GM19328 (cell line): ENCODE data around the gene ARFGAP2.
"Not testable (repeated sequence)": the region's sequence is repeated elsewhere in the genome, so short reads cannot be mapped to it uniquely, and the experiment has no call there.

Experiments
- ATAC-seq: cut with Tn5 transposase; IDR thresholded peaks from one replicate; pipeline ENCODE4 v1.9.1; 2021; ENCODE audit warnings: mild to moderate bottlenecking, moderate library complexity; ENCODE audit not compliant: unreplicated experiment

The ARFGAP2 gene

DNA sequence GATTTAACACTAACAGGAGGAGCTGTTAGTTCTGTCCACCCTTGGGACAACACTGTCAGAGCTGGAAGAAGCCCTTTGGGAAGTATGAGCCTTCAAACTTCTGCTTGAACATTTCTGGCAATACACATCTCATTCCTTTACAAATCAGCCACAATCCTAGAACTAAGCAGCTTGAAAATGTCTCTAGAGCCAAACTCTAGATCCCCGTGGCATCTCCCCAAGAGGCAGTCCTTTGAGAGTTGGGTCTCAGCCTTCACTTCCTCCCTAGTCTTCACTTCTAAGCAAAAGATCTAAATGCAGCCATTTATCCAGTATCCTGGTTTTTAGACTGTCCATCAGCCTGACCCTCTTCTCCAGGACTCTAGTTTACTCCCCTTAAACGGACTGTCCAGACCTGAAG, 26.9 kb downstream of the ARFGAP2 start:
- ATAC-seq, result no peak

DNA sequence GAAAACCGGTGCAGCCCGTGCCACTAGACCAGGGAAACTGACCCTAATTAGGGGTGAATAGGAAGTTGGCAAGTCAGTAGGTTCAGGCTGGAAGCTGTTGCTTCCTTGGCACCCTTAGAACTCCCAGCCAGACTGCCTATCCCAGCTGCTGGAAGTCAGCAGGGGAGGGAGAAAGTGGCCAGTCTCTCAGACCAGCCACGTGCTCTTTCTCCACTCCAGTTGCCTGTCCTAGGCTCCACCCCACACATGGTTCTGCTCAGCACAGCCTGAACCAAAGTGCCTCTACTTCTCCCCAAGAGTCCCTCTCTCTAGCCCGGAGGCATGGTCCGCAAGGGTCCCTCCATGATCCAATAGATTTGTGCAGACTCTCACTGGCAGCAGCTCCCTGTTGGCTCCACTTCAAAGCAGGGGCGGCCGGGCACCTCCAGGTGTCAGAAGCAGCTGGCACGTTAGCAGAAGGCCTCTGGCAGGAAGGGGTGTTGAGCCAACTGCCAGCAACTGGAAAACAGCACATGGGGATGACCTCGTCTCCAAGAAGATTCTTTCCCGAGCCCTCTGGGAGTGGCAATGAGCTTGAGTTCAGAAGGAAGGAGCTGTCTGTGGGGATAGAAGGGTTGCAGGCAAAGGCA, 27.7 kb downstream of the ARFGAP2 start:
- no peak for ATAC-seq

DNA sequence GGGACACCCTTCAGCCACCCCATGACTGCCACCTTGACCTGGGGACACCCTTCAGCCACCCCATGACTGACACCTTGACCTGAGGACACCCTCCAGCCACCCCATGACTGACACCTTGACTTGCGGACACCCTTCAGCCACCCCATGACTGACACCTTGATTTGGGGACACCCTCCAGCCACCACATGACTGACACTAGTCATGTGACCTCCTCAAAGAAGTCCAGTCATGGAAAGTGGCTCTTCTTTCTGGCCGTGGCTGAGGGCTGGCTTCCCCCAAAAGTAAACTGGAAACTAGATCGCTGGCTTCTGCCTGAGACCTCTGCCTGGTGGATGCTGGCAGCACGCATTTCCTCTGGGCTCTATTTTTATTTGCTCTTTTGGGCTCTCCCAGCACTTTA, 28.4 kb downstream of the ARFGAP2 start:
- ATAC-seq, result no peak

DNA sequence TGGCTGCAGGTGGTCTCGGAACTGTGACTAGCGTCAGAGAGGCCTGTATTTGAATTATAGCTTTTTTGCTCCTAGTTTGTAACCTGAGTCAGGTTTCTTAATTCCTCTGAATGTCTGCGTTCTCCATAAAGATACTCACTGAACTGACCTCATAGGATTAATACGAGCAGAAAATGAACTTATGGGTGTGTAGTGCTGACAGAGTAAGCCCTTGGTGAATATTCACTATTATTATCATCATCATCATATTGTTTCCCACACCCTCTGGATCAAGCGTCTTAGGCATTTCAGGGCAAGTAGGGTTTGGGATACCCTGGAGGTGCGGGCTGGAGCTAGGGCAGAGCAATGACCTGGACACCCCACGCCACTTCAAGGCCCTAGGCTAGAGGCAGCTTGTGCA, 29.0 kb downstream of the ARFGAP2 start:
- no peak for ATAC-seq

DNA sequence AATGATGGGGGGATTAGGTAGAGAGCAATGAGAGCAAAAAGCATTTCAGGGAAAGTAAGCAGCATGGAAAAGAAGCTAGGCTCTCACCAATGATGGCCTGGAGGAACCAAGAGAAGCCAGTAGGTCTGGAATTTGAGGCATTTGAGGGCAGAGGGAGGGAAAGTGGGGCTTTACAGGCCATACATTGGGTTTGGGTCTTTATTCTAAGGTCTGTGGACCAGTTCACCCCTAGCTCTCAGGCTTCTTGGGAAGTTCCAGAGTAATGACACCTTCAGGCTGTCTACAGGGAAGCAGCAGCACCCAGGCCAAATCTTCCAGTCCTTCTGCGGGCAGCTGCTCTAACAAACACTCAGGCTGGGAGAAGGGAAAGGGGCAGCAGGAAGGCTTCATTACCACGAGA, 29.4 kb downstream of the ARFGAP2 start:
- no peak for ATAC-seq

DNA sequence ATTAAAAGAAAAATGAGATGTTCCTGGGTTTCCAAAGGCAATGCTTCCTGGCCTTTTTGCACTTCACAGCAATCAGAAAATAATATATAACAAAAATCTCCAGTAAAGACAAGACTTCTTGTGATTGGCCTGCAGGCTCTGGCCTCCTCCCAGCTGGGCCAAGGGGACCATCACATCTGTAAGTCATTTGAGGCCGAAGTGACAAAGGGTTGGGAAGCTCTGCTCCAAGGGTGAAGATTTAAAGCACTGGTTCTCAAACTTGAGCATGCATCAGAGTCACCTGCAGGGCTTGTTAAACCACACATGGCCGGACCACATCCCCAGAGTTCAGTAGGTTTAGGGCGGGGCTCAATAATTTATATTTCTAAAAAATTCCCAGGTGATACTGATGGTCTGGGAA, 32.1 kb downstream of the ARFGAP2 start:
- ATAC-seq, result no peak

DNA sequence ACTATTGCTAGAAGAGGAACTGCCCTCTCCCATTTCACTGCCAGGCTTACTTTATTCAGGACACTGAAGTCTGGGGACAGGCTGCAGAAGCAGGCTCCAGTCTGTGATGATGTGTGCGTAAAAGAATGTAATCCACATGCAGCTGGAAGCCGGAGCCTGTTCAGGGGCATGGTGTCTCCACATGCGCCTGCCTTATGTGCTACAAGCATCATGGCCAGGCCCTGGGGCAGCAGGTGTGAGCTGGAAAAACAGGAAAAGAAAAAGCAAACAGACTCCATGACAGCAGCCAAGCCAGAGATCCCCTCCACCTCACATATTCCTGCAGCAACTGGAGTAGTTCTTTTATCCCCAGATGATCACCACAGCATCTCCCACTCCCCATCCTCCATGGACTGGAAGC, 33.4 kb downstream of the ARFGAP2 start:
- no peak for ATAC-seq

DNA sequence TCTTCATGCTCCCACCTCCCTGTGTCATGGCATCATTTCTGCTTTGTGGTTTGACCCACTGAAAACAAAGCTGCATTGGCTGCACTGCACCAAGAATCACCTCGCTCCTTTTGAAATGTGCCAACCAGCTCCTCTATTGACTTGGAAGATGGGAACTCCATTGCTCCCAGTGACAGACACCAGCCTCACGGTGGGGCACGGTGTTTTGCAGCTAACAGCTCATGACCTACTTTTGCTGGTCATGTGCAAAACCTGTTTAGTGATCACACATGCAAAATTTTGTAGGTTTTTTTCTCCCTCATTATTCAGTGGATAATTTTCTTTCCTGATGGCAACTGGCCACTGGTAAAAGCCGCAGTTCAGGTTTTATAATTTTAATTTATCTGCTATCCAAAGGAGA, 36.8 kb downstream of the ARFGAP2 start:
- ATAC-seq, result no peak

DNA sequence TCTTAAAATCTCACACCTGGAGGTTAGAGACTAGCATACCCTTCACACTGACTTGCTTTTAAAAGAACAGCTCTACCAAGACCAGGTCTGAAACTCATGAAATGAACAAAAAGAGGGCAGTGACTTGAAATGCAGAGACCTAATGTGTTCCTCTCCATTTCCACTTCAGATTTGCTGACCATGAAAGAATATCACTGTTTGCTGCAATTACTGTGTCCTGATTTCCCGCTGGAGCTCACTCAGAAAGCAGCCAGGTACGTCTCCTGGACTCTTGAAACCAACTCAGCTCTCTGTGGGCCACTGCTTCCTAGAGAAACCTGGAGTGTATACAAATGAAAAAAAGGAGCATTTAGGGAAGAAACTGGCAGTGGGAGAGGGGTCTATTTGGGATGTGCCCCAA, 39.2 kb downstream of the ARFGAP2 start:
- ATAC-seq, result no peak

DNA sequence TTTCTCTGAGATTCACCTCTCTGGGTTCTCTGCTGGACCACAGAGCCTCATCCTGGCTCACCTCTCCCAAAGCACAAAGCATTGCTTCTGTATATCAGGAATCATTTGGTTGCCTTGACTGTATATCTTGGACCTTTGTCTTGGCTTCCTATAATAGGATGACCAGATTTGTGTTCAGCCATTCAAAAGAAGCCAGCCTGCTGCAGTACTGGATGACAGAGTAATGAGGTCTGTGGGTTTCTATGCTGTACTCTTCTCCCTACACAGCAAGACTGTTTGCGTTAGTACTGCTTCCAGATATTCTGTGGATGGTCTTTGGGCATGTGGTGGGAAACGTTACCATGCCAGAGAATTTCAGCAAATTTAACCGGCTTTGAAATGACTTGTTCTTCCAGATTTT, 39.8 kb downstream of the ARFGAP2 start:
- no peak for ATAC-seq

DNA sequence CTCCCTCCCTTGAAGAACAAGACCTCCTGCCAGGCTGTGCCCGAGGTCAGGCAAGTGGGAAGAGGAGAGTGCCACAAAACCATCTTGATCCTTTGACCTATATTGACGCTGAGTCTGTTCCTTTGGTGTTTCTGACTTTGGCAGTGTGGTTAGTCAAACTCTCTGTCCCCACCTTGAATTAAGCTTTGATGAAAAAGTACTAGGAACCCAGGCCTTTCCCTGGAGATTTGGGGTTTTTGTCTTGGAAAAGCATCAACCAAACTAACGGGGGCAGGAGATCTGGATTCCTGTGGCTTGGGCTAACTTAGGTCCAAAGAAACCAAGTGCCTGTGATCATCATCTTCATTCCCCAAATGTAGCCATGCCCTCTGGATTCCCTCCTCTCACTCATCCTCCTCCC, 40.4 kb downstream of the ARFGAP2 start:
- no peak for ATAC-seq

DNA sequence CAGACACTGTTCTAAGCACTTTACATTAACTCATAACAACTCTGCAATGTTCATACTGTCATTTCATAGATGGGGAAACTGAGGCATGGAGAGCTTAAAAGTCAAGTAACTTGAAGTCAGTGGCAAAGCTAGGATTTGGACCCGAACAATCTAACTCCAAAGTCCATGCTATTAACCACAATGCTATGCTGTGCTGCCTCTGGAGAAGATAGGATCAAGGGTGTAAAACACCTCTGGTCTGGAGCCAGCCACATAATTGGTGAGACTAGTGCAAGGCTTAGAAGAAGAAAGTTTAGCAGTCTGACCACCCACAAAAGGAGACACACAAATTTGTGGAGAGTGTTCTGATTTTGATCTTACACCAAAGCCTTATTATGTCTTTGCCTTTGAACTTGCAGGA, 43.7 kb downstream of the ARFGAP2 start:
- no peak for ATAC-seq

DNA sequence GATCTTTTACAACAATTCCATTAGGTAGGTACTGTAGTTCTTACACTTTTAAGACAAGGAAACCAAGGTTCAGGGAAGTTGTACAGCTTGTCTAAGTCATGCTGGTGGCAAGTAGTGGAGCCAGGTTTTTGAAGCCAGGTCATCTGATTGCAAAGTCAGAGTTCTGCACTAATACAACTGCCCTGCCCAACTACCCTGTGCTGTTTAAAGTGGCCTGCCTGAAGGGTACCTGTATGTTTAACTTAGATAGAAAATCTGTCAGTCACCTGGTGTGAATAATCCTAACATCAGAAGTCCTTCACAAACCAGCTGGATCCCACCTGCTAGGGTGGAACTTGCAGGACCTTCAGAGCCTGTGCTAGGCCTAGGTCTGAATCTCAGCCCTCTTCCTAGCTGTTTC, 44.2 kb downstream of the ARFGAP2 start:
- no peak for ATAC-seq

DNA sequence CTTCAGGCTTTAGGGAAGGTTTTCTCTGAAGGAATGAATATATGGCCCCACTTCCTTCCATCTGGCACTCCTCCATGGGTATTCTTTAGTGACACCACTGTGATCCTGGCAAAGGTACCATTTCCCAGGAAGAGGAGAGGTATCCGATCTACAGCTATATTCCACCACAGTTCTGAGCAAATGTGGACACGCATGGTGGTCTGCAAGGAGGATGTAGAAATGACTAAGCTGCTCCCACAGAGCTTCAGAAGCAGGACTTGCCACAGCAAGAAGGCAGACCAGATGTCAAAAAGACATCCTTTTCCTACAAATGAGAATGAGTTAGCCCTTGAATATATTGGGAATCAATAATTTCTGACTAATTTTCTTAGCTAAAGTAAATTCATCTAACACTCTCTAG, 45.5 kb downstream of the ARFGAP2 start:
- no peak for ATAC-seq

DNA sequence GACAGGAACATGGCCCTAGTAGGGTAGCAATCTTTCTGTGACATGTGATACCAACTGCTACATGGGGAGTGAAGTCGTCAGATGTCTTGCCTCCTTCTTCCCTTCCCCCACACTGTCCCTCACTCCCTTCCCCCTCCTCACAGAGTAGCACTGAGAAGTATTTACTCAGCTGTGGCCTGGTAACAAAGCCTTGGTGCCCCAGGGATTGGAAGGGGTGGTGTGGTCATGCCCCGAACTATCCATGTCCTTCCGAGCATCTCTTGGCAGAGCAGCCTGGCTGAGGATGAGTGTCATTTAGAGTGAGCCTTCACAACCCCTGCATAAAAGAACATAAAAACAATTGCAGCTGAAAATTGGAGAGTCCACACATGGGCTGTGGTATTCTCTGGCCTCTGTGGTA, 46.1 kb downstream of the ARFGAP2 start:
- ATAC-seq, result no peak

DNA sequence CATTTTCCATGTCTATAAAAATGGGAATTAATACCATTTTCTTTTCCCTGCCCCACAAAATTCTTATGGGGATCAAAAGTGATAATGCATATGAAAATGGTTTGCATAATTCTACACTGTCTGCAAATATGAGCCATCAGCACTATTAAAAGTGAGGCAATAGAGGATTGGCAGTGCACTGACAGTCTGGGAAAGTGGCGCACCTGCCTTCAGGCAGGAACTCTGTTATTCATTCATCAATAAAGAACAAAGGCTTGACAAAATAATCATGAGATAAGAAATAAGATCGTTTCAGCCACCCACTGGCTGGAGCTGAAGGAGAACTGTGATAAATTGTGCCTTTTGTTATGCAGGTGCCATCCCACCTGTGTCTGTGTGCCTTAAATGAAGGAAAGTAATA, 49.5 kb downstream of the ARFGAP2 start:
- ATAC-seq, result no peak

DNA sequence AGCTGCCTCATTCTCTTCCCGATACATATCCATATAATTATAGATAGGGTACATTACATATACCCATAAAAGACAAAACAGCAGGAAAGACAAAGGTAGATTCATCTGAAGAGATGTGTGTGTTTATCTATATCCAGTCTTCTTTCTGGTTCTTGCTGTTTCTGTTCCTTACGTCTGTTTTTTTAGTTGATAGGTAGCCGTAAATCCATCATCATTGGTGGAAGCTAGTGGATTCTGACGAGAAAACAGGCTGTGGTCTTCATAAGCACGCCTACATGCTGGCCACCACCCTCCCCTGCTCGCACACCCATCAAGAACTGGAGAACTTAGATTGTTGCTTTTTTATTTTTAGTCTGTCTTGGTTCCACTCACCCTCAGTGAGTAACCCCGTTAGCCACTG, 51.6 kb downstream of the ARFGAP2 start:
- ATAC-seq, result no peak

DNA sequence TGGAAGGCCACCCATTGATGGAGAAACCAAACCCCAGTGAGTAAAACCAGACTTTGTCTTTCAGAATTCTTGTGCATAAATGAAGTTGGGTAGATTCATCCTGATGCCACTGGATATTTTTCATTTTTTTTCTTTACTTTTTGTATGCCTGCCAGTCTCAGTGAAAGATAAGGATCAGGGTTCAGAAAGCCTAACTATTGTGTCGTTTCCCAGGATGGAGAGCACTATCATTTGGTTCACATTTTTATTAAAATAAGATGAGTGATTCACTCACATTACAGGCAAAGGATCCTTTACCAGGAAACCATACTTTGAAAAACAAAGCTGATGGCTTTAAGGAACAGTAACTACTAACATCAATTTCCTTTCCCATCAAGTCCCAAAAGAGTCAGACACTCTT, 52.0 kb downstream of the ARFGAP2 start:
- no peak for ATAC-seq

DNA sequence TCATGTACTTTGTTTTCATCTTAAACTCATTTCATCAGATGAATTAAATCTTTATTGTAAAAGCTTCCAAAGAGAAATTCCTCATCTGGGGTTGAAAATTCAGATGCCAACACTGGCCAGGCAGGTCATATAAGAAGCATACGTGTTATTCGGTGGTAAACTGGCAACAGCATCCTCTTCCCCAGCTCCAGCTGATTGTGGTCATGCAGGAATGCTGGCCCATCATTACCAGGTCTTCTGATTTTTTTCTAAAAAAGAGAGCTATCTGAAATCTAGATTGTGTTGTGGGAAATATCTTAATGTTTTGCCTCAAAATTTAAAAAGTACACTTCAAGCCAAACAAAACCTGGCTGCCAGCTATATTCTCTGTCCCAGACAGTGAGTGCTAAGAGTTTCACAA, 53.6 kb downstream of the ARFGAP2 start:
- ATAC-seq, result no peak

DNA sequence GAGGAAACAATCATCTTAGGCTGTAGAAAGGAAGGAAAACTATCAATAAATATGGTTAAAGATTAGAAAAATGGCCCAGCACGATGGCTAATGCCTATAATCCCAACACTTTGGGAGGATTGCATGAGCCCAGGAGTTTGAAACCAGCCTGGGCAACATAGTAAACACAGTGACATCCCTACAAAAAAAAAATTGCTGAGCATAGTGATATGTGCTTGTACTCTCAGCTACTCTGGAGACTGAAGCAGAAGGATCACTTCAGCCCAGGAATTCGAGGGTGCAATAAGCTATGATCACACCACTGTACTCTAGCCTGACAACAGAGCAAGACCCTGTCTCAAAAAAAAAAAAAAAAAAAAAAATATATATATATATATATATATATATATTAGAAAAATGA, 54.9 kb downstream of the ARFGAP2 start:
- no peak for ATAC-seq

DNA sequence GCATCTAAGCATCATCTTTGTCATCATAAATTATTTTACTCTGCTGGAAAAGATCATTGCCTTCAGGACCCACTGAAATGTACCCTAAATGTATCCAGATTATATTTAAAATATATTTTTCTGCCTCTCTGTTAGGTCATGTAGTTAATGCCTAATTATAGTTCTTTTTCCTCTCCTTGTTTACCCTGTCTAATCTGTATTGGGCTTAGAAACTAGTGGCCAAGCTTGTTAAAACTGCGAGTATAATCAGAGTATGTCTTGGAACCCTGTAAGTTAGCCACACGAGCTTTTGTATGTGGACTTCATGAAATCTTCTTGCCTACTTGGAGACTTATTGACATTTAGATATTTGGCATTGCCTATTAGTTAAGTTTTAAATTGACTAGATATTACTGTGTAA, 55.6 kb downstream of the ARFGAP2 start:
- no peak for ATAC-seq

DNA sequence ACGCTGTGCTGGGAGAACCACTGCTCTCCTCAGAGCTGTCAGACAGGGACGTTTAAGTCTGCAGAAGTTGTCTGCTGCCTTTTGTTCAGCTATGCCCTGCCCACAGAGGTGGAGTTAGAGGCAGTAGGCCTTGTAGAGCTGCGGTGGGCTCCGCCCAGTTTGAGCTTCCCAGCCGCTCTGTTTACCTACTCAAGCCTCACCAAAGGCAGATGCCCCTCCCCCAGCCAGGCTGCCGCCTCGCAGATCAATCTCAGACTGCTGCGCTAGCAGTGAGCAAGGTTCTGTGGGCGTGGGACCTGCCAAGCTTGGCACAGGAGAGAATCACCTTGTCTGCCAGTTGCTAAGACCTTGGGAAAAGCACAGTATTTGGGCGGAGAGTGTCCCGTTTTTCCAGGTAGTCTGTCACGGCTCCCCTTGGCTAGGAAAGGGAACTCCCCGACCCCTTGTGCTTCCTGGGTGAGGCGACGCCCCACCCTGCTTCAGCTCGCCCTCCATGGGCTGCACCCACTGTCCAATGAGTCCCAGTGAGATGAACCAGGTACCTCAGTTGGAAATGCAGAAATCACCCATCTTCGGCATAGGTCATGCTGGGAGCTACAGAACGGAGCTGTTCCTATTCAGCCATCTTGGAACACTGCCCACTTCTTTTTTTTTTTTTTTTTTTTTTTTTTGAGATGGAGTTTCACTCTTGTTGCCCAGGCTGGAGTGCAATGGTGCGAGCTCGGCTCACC, 57.6 kb downstream of the ARFGAP2 start:
- ATAC-seq, result not testable (repeated sequence)
